Measurements from ENCODE around the gene TBC1D4.

The TBC1D4 gene

GRCh38 chr13:75305059-75305458, 176.9 kb downstream of the TBC1D4 start:
- Histone ChIP-seq H3K27ac (ENCODE audit: low read depth, low read length) (no peak overlapping the region), H3K79me2 (ENCODE audit: control insufficient read depth, insufficient read depth, low read length, poor library complexity) (no peaks in the 10 kb centered on the region), H3K4me2 (ENCODE audit: low read length) (no peak overlapping the region), H3K79me1 (ENCODE audit: low read length) (no peaks in the 10 kb centered on the region), H2BK120ac (ENCODE audit: insufficient read depth, low read length, poor library complexity) (no peak overlapping the region), H3K9ac (ENCODE audit: low read length) (no peak overlapping the region), H4K12ac (ENCODE audit: low read depth, low read length) (no peak overlapping the region), H3K4me1 (ENCODE audit: control insufficient read depth in 1 of 2, insufficient read depth in 2 of 2, low read length in 2 of 2) (no peaks in the 10 kb centered on the region), H2AK5ac (ENCODE audit: low read length) (no peak overlapping the region), H3K23ac (ENCODE audit: low read length) (no peak overlapping the region), H3K27me3 (ENCODE audit: insufficient read depth, low read length) (no peaks in the 10 kb centered on the region), H3K36me3 (ENCODE audit: control insufficient read depth in 1 of 2, insufficient read depth in 2 of 2, low read length in 2 of 2) (no peaks in the 10 kb centered on the region), H4K8ac (ENCODE audit: low read depth, low read length) (no peak overlapping the region), H4K91ac (ENCODE audit: low read depth, low read length) (no peak overlapping the region), H3K18ac (ENCODE audit: low read length) (no peak overlapping the region), H2AFZ (ENCODE audit: insufficient read depth, low read length, poor library complexity) (no peak overlapping the region), H2BK5ac (ENCODE audit: low read depth, low read length, poor library complexity) (no peak overlapping the region), H3K14ac (ENCODE audit: low read length) (no peak overlapping the region), H2BK12ac (ENCODE audit: low read length) (no peak overlapping the region), H3K9me3 (ENCODE audit: insufficient read depth, low read depth, low read length) (no peaks in the 10 kb centered on the region), H3K4ac (ENCODE audit: low read depth, low read length) (no peak overlapping the region), H3K4me3 (ENCODE audit: low read depth, low read length) (no peak overlapping the region)
- no peak for DNase-seq
- WGBS (ENCODE audit: extremely low coverage, insufficient coverage, insufficient read length), result no CpG with 5 or more reads among the region's 2 CpGs

- H3K27me3 ChIP-seq (ENCODE audit: insufficient read depth, low read length), result no peaks in the 10 kb centered on the region
- no peak overlapping the region for H2AK5ac ChIP-seq (ENCODE audit: low read length)
- H3K4me3 ChIP-seq (ENCODE audit: low read depth, low read length), result no peak overlapping the region
- no peak overlapping the region for H3K18ac ChIP-seq (ENCODE audit: low read length)
- no CpG with 5 or more reads among the region's 4 CpGs for WGBS (ENCODE audit: extremely low coverage, insufficient coverage, insufficient read length)
- H3K9ac ChIP-seq (ENCODE audit: low read length), result no peak overlapping the region
- no peaks in the 10 kb centered on the region for H3K79me2 ChIP-seq (ENCODE audit: control insufficient read depth, insufficient read depth, low read length, poor library complexity)
- H3K9me3 ChIP-seq (ENCODE audit: insufficient read depth, low read depth, low read length), result no peaks in the 10 kb centered on the region
- DNase-seq, result no peak
- H3K4me1 ChIP-seq (ENCODE audit: control insufficient read depth in 1 of 2, insufficient read depth in 2 of 2, low read length in 2 of 2), result no peaks in the 10 kb centered on the region
- H3K36me3 ChIP-seq (ENCODE audit: control insufficient read depth in 1 of 2, insufficient read depth in 2 of 2, low read length in 2 of 2), result no peaks in the 10 kb centered on the region
- no peak overlapping the region for H3K27ac ChIP-seq (ENCODE audit: low read depth, low read length)
- no peak overlapping the region for H3K4me2 ChIP-seq (ENCODE audit: low read length)
- H3K14ac ChIP-seq (ENCODE audit: low read length), result no peak overlapping the region
- no peak overlapping the region for H2BK5ac ChIP-seq (ENCODE audit: low read depth, low read length, poor library complexity)
- H4K12ac ChIP-seq (ENCODE audit: low read depth, low read length), result no peak overlapping the region
- H2AFZ ChIP-seq (ENCODE audit: insufficient read depth, low read length, poor library complexity), result no peak overlapping the region
- H3K79me1 ChIP-seq (ENCODE audit: low read length), result no peaks in the 10 kb centered on the region
- H3K23ac ChIP-seq (ENCODE audit: low read length), result no peak overlapping the region
- H2BK120ac ChIP-seq (ENCODE audit: insufficient read depth, low read length, poor library complexity), result no peak overlapping the region
- no peak overlapping the region for H3K4ac ChIP-seq (ENCODE audit: low read depth, low read length)
- no peak overlapping the region for H2BK12ac ChIP-seq (ENCODE audit: low read length)
- no peak overlapping the region for H4K8ac ChIP-seq (ENCODE audit: low read depth, low read length)
- no peak overlapping the region for H4K91ac ChIP-seq (ENCODE audit: low read depth, low read length)
Measured at GRCh38 chr13:75303263-75303662, 178.7 kb downstream of the TBC1D4 start.

- H2AFZ ChIP-seq (ENCODE audit: insufficient read depth, low read length, poor library complexity), result no peak overlapping the region
- no peak overlapping the region for H3K4me3 ChIP-seq (ENCODE audit: low read depth, low read length)
- H3K27ac ChIP-seq (ENCODE audit: low read depth, low read length), result no peak overlapping the region
- H3K4ac ChIP-seq (ENCODE audit: low read depth, low read length), result no peak overlapping the region
- H2AK5ac ChIP-seq (ENCODE audit: low read length), result no peak overlapping the region
- H2BK5ac ChIP-seq (ENCODE audit: low read depth, low read length, poor library complexity), result no peak overlapping the region
- no peak overlapping the region for H3K18ac ChIP-seq (ENCODE audit: low read length)
- H3K4me1 ChIP-seq (ENCODE audit: control insufficient read depth in 1 of 2, insufficient read depth in 2 of 2, low read length in 2 of 2), result no peaks in the 10 kb centered on the region
- no peak overlapping the region for H4K91ac ChIP-seq (ENCODE audit: low read depth, low read length)
- H3K27me3 ChIP-seq (ENCODE audit: insufficient read depth, low read length), result no peaks in the 10 kb centered on the region
- no peak overlapping the region for H3K23ac ChIP-seq (ENCODE audit: low read length)
- H3K79me1 ChIP-seq (ENCODE audit: low read length), result no peaks in the 10 kb centered on the region
- no peak overlapping the region for H4K8ac ChIP-seq (ENCODE audit: low read depth, low read length)
- no peak overlapping the region for H4K12ac ChIP-seq (ENCODE audit: low read depth, low read length)
- H3K4me2 ChIP-seq (ENCODE audit: low read length), result no peak overlapping the region
- no peaks in the 10 kb centered on the region for H3K9me3 ChIP-seq (ENCODE audit: insufficient read depth, low read depth, low read length)
- no CpG with 5 or more reads among the region's 10 CpGs for WGBS (ENCODE audit: extremely low coverage, insufficient coverage, insufficient read length)
- no peak overlapping the region for H3K14ac ChIP-seq (ENCODE audit: low read length)
- H2BK120ac ChIP-seq (ENCODE audit: insufficient read depth, low read length, poor library complexity), result no peak overlapping the region
- no peak overlapping the region for H3K9ac ChIP-seq (ENCODE audit: low read length)
- no peak overlapping the region for H2BK12ac ChIP-seq (ENCODE audit: low read length)
- H3K79me2 ChIP-seq (ENCODE audit: control insufficient read depth, insufficient read depth, low read length, poor library complexity), result no peaks in the 10 kb centered on the region
- DNase-seq, result no peak
- no peaks in the 10 kb centered on the region for H3K36me3 ChIP-seq (ENCODE audit: control insufficient read depth in 1 of 2, insufficient read depth in 2 of 2, low read length in 2 of 2)
Measured at GRCh38 chr13:75302071-75302698, 179.8 kb downstream of the TBC1D4 start.

- H2BK5ac ChIP-seq (ENCODE audit: low read depth, low read length, poor library complexity), result no peak overlapping the region
- H2AK5ac ChIP-seq (ENCODE audit: low read length), result no peak overlapping the region
- no peak overlapping the region for H3K9ac ChIP-seq (ENCODE audit: low read length)
- no peaks in the 10 kb centered on the region for H3K9me3 ChIP-seq (ENCODE audit: insufficient read depth, low read depth, low read length)
- H4K12ac ChIP-seq (ENCODE audit: low read depth, low read length), result no peak overlapping the region
- H2BK12ac ChIP-seq (ENCODE audit: low read length), result no peak overlapping the region
- no peaks in the 10 kb centered on the region for H3K27me3 ChIP-seq (ENCODE audit: insufficient read depth, low read length)
- no peak overlapping the region for H3K23ac ChIP-seq (ENCODE audit: low read length)
- no peaks in the 10 kb centered on the region for H3K36me3 ChIP-seq (ENCODE audit: control insufficient read depth in 1 of 2, insufficient read depth in 2 of 2, low read length in 2 of 2)
- no peak overlapping the region for H3K4me3 ChIP-seq (ENCODE audit: low read depth, low read length)
- no peak overlapping the region for H3K14ac ChIP-seq (ENCODE audit: low read length)
- no peak overlapping the region for H3K4me2 ChIP-seq (ENCODE audit: low read length)
- DNase-seq, result no peak
- no peaks in the 10 kb centered on the region for H3K79me2 ChIP-seq (ENCODE audit: control insufficient read depth, insufficient read depth, low read length, poor library complexity)
- no peak overlapping the region for H2BK120ac ChIP-seq (ENCODE audit: insufficient read depth, low read length, poor library complexity)
- no peak overlapping the region for H2AFZ ChIP-seq (ENCODE audit: insufficient read depth, low read length, poor library complexity)
- H3K79me1 ChIP-seq (ENCODE audit: low read length), result no peaks in the 10 kb centered on the region
- H4K91ac ChIP-seq (ENCODE audit: low read depth, low read length), result no peak overlapping the region
- WGBS (ENCODE audit: extremely low coverage, insufficient coverage, insufficient read length), result no CpG with 5 or more reads among the region's 4 CpGs
- no peak overlapping the region for H3K27ac ChIP-seq (ENCODE audit: low read depth, low read length)
- H4K8ac ChIP-seq (ENCODE audit: low read depth, low read length), result no peak overlapping the region
- H3K4ac ChIP-seq (ENCODE audit: low read depth, low read length), result no peak overlapping the region
- no peaks in the 10 kb centered on the region for H3K4me1 ChIP-seq (ENCODE audit: control insufficient read depth in 1 of 2, insufficient read depth in 2 of 2, low read length in 2 of 2)
- no peak overlapping the region for H3K18ac ChIP-seq (ENCODE audit: low read length)
Measured at GRCh38 chr13:75299913-75300862, 181.8 kb downstream of the TBC1D4 start.
